NT2/D1 (cell line): ENCODE results near the gene UBE2F.

Source experiments
- YY1 ChIP-seq: IDR thresholded peaks from 2 replicates; pipeline ENCODE4 v1.6.1; 2011; ENCODE audit not compliant: insufficient read length, insufficient read depth
- ZNF274 ChIP-seq: IDR thresholded peaks from 2 replicates; pipeline ENCODE4 v1.6.1; 2011; ENCODE audit warnings: mild to moderate bottlenecking, low read depth, low read length

DNA sequence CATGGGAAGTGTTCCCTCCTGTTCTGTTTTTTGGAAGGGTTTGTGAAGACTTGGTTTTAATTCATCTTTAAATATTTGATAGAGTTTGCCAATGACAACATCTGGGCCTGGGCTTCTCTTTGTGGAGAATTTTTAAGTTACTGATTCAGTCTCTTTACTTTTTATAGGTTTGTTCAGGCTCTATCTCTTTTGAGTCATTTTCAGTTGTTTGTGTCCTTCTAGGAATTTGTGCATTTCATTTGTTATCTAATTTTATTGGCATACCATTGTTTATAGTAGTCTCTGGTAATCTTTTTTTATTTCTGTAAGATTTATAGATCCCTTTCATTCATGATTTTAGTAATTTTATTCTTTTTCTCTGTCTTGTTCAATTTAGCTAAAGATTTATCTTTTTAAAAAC, 108.6 kb downstream of the UBE2F start:
- TF ChIP-seq YY1 (no peak), ZNF274 (no peak)
